ENCODE measurements around the gene VAMP8. TPM values are rescaled to one million over a fixed set of nuclear protein-coding genes. Genes with fewer than 3 reads are reported as not detected.

Gene VAMP8
- polyA plus RNA-seq, 2 donors = 337 to 430 TPM

GRCh38 chr2:85545780-85546240 lies 31.6 kb upstream of the VAMP8 start:
- Histone ChIP-seq H3K9me3 (ENCODE audit: control insufficient read depth in 2 of 2, insufficient read depth in 1 of 2, low read depth in 1 of 2, low read length in 1 of 2) (no peaks in the 10 kb centered on the region), H3K4me3 (ENCODE audit: low read depth in 1 of 2, low read length in 2 of 2) (no peak overlapping the region), H3K4me1 (ENCODE audit: control insufficient read depth in 2 of 2, insufficient read depth in 2 of 2, low read length in 1 of 2) (peaks cover 0 to 3% of the 10 kb centered on the region in 2 donors), H3K36me3 (ENCODE audit: control insufficient read depth in 2 of 2, insufficient read depth in 2 of 2, low read length in 1 of 2) (peaks cover 13 to 15% of the 10 kb centered on the region in 2 donors), H3K27me3 (ENCODE audit: control insufficient read depth in 1 of 2, insufficient read depth in 2 of 2, low read length in 2 of 2) (no peaks in the 10 kb centered on the region), H3K27ac (ENCODE audit: low read depth in 2 of 2, low read length in 1 of 2) (peak overlapping the region; percentile 11 to 52)
- WGBS, 2 donors = 62 to 69% methylated on average over 5 of the region's 5 CpGs

- peak overlapping the region in 1 of 2 donors; percentile 66 for H3K27ac ChIP-seq (ENCODE audit: low read depth in 2 of 2, low read length in 1 of 2)
- H3K4me3 ChIP-seq (ENCODE audit: low read depth in 1 of 2, low read length in 2 of 2) = no peak overlapping the region
- no peaks in the 10 kb centered on the region for H3K9me3 ChIP-seq (ENCODE audit: control insufficient read depth in 2 of 2, insufficient read depth in 1 of 2, low read depth in 1 of 2, low read length in 1 of 2)
- WGBS, 2 donors = 87 to 90% methylated on average over 1 of the region's 1 CpG
- H3K27me3 ChIP-seq (ENCODE audit: control insufficient read depth in 1 of 2, insufficient read depth in 2 of 2, low read length in 2 of 2) = no peaks in the 10 kb centered on the region
- H3K36me3 ChIP-seq (ENCODE audit: control insufficient read depth in 2 of 2, insufficient read depth in 2 of 2, low read length in 1 of 2) = peaks cover 13 to 15% of the 10 kb centered on the region in 2 donors
- H3K4me1 ChIP-seq (ENCODE audit: control insufficient read depth in 2 of 2, insufficient read depth in 2 of 2, low read length in 1 of 2) = peaks cover 0 to 3% of the 10 kb centered on the region in 2 donors
Measured at GRCh38 chr2:85547089-85547858, 30.1 kb upstream of the VAMP8 start.

GRCh38 chr2:85547859-85548607 lies 29.4 kb upstream of the VAMP8 start:
- WGBS, 2 donors = 70 to 76% methylated on average over 6 of the region's 6 CpGs
- Histone ChIP-seq H3K4me3 (ENCODE audit: low read depth in 1 of 2, low read length in 2 of 2) (no peak overlapping the region), H3K4me1 (ENCODE audit: control insufficient read depth in 2 of 2, insufficient read depth in 2 of 2, low read length in 1 of 2) (no peaks in the 10 kb centered on the region), H3K27ac (ENCODE audit: low read depth in 2 of 2, low read length in 1 of 2) (no peak overlapping the region), H3K36me3 (ENCODE audit: control insufficient read depth in 2 of 2, insufficient read depth in 2 of 2, low read length in 1 of 2) (peaks cover 17 to 19% of the 10 kb centered on the region in 2 donors), H3K9me3 (ENCODE audit: control insufficient read depth in 2 of 2, insufficient read depth in 1 of 2, low read depth in 1 of 2, low read length in 1 of 2) (no peaks in the 10 kb centered on the region), H3K27me3 (ENCODE audit: control insufficient read depth in 1 of 2, insufficient read depth in 2 of 2, low read length in 2 of 2) (no peaks in the 10 kb centered on the region)

- no peak overlapping the region for H3K27ac ChIP-seq (ENCODE audit: low read depth in 2 of 2, low read length in 1 of 2)
- H3K36me3 ChIP-seq (ENCODE audit: control insufficient read depth in 2 of 2, insufficient read depth in 2 of 2, low read length in 1 of 2) = peaks cover 18 to 22% of the 10 kb centered on the region in 2 donors
- WGBS, 2 donors = 58 to 61% methylated on average over 2 of the region's 2 CpGs
- H3K27me3 ChIP-seq (ENCODE audit: control insufficient read depth in 1 of 2, insufficient read depth in 2 of 2, low read length in 2 of 2) = no peaks in the 10 kb centered on the region
- no peak overlapping the region for H3K4me3 ChIP-seq (ENCODE audit: low read depth in 1 of 2, low read length in 2 of 2)
- no peaks in the 10 kb centered on the region for H3K9me3 ChIP-seq (ENCODE audit: control insufficient read depth in 2 of 2, insufficient read depth in 1 of 2, low read depth in 1 of 2, low read length in 1 of 2)
- H3K4me1 ChIP-seq (ENCODE audit: control insufficient read depth in 2 of 2, insufficient read depth in 2 of 2, low read length in 1 of 2) = no peaks in the 10 kb centered on the region
Measured at GRCh38 chr2:85548608-85548900, 28.8 kb upstream of the VAMP8 start.

GRCh38 chr2:85549095-85549494 lies 28.3 kb upstream of the VAMP8 start:
- Histone ChIP-seq H3K4me3 (ENCODE audit: low read depth in 1 of 2, low read length in 2 of 2) (no peak overlapping the region), H3K9me3 (ENCODE audit: control insufficient read depth in 2 of 2, insufficient read depth in 1 of 2, low read depth in 1 of 2, low read length in 1 of 2) (no peaks in the 10 kb centered on the region), H3K27me3 (ENCODE audit: control insufficient read depth in 1 of 2, insufficient read depth in 2 of 2, low read length in 2 of 2) (no peaks in the 10 kb centered on the region), H3K4me1 (ENCODE audit: control insufficient read depth in 2 of 2, insufficient read depth in 2 of 2, low read length in 1 of 2) (no peaks in the 10 kb centered on the region), H3K36me3 (ENCODE audit: control insufficient read depth in 2 of 2, insufficient read depth in 2 of 2, low read length in 1 of 2) (peaks cover 19 to 22% of the 10 kb centered on the region in 2 donors), H3K27ac (ENCODE audit: low read depth in 2 of 2, low read length in 1 of 2) (no peak overlapping the region)
- WGBS, 2 donors = 89% methylated on average over 10 of the region's 10 CpGs

GRCh38 chr2:85549826-85550225 lies 27.6 kb upstream of the VAMP8 start:
- no peaks in the 10 kb centered on the region for H3K27me3 ChIP-seq (ENCODE audit: control insufficient read depth in 1 of 2, insufficient read depth in 2 of 2, low read length in 2 of 2)
- H3K27ac ChIP-seq (ENCODE audit: low read depth in 2 of 2, low read length in 1 of 2) = peak overlapping the region in 1 of 2 donors; percentile 26
- H3K4me1 ChIP-seq (ENCODE audit: control insufficient read depth in 2 of 2, insufficient read depth in 2 of 2, low read length in 1 of 2) = no peaks in the 10 kb centered on the region
- no peaks in the 10 kb centered on the region for H3K9me3 ChIP-seq (ENCODE audit: control insufficient read depth in 2 of 2, insufficient read depth in 1 of 2, low read depth in 1 of 2, low read length in 1 of 2)
- 52 to 60% methylated on average over 4 of the region's 4 CpGs for WGBS, 2 donors
- H3K36me3 ChIP-seq (ENCODE audit: control insufficient read depth in 2 of 2, insufficient read depth in 2 of 2, low read length in 1 of 2) = peaks cover 18 to 21% of the 10 kb centered on the region in 2 donors
- H3K4me3 ChIP-seq (ENCODE audit: low read depth in 1 of 2, low read length in 2 of 2) = no peak overlapping the region

GRCh38 chr2:85550486-85550885 lies 26.9 kb upstream of the VAMP8 start:
- H3K4me3 ChIP-seq (ENCODE audit: low read depth in 1 of 2, low read length in 2 of 2) = no peak overlapping the region
- H3K27ac ChIP-seq (ENCODE audit: low read depth in 2 of 2, low read length in 1 of 2) = no peak overlapping the region
- WGBS, 2 donors = 85 to 88% methylated on average over 10 of the region's 10 CpGs
- no peaks in the 10 kb centered on the region for H3K4me1 ChIP-seq (ENCODE audit: control insufficient read depth in 2 of 2, insufficient read depth in 2 of 2, low read length in 1 of 2)
- H3K9me3 ChIP-seq (ENCODE audit: control insufficient read depth in 2 of 2, insufficient read depth in 1 of 2, low read depth in 1 of 2, low read length in 1 of 2) = no peaks in the 10 kb centered on the region
- no peaks in the 10 kb centered on the region for H3K27me3 ChIP-seq (ENCODE audit: control insufficient read depth in 1 of 2, insufficient read depth in 2 of 2, low read length in 2 of 2)
- peaks cover 21 to 23% of the 10 kb centered on the region in 2 donors for H3K36me3 ChIP-seq (ENCODE audit: control insufficient read depth in 2 of 2, insufficient read depth in 2 of 2, low read length in 1 of 2)

- Histone ChIP-seq H3K4me3 (ENCODE audit: low read depth in 1 of 2, low read length in 2 of 2) (no peak overlapping the region), H3K36me3 (ENCODE audit: control insufficient read depth in 2 of 2, insufficient read depth in 2 of 2, low read length in 1 of 2) (peaks cover 21% of the 10 kb centered on the region in 2 donors), H3K27me3 (ENCODE audit: control insufficient read depth in 1 of 2, insufficient read depth in 2 of 2, low read length in 2 of 2) (no peaks in the 10 kb centered on the region), H3K9me3 (ENCODE audit: control insufficient read depth in 2 of 2, insufficient read depth in 1 of 2, low read depth in 1 of 2, low read length in 1 of 2) (no peaks in the 10 kb centered on the region), H3K4me1 (ENCODE audit: control insufficient read depth in 2 of 2, insufficient read depth in 2 of 2, low read length in 1 of 2) (no peaks in the 10 kb centered on the region), H3K27ac (ENCODE audit: low read depth in 2 of 2, low read length in 1 of 2) (no peak overlapping the region)
- 66 to 69% methylated on average over 9 of the region's 9 CpGs for WGBS, 2 donors
Measured at GRCh38 chr2:85551698-85552678, 25.4 kb upstream of the VAMP8 start.

- Histone ChIP-seq H3K9me3 (ENCODE audit: control insufficient read depth in 2 of 2, insufficient read depth in 1 of 2, low read depth in 1 of 2, low read length in 1 of 2) (no peaks in the 10 kb centered on the region), H3K36me3 (ENCODE audit: control insufficient read depth in 2 of 2, insufficient read depth in 2 of 2, low read length in 1 of 2) (peaks cover 21% of the 10 kb centered on the region in 2 donors), H3K27ac (ENCODE audit: low read depth in 2 of 2, low read length in 1 of 2) (no peak overlapping the region), H3K27me3 (ENCODE audit: control insufficient read depth in 1 of 2, insufficient read depth in 2 of 2, low read length in 2 of 2) (no peaks in the 10 kb centered on the region), H3K4me3 (ENCODE audit: low read depth in 1 of 2, low read length in 2 of 2) (no peak overlapping the region), H3K4me1 (ENCODE audit: control insufficient read depth in 2 of 2, insufficient read depth in 2 of 2, low read length in 1 of 2) (no peaks in the 10 kb centered on the region)
- 82 to 84% methylated on average over 6 of the region's 6 CpGs for WGBS, 2 donors
Measured at GRCh38 chr2:85553184-85553583, 24.2 kb upstream of the VAMP8 start.

Data from esophagus (tissue), 2 donors.